Measurements from ENCODE around the gene C20orf96. TPM values are rescaled to one million over a fixed set of nuclear protein-coding genes. Genes with fewer than 3 reads are reported as not detected.
A peak's percentile ranks its signal among the peaks of the same experiment; 100 is the strongest.
"Not testable (repeated sequence)": the region's sequence is repeated elsewhere in the genome, so short reads cannot be mapped to it uniquely, and the experiment has no call there.

C20orf96 gene, protein sequence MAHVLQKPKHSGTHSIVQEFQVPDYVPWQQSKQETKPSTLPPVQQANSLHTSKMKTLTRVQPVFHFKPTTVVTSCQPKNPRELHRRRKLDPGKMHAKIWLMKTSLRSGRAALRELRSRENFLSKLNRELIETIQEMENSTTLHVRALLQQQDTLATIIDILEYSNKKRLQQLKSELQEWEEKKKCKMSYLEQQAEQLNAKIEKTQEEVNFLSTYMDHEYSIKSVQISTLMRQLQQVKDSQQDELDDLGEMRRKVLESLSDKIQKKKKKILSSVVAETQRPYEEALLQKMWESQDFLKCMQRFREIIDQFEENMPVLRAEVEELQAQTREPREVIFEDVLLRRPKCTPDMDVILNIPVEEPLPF
- 20.7 and 25.7 TPM in 2 replicates for total RNA-seq (2021)
- percentile 60 among the genes with signal in this experiment for Bru-seq, nascent RNA
- percentile 64 among the genes with signal in this experiment for BruChase-seq, experiment 1, labeled RNA remaining after a 2-hour chase
- percentile 72 among the genes with signal in this experiment for BruChase-seq, experiment 2, labeled RNA remaining after a 6-hour chase
- long read RNA-seq, transcript C20orf96-202 (9 exons, 1,420 nt) = major isoform, 13 of 51 reads
- long read RNA-seq, partial matches to known transcripts = 12 of 51 reads
- long read RNA-seq, other reads (novel, unspliced or antisense) = 23 of 51 reads

- H3K9me2 ChIP-seq (ENCODE audit: insufficient read depth) = no peaks in the 10 kb centered on the region
- intact Hi-C loops (cut with micrococcal nuclease; ENCODE audit: unreplicated experiment) = loop anchor here (1.0 kb wide), 2 partner anchors 8 to 34 kb away; no protein-coding TSS in a partner anchor
- ChIA-PET CTCF (no interaction called here), POLR2A (ENCODE audit: unreplicated experiment) (no interaction called here)
- no peaks in the 10 kb centered on the region for H4K20me1 ChIP-seq (ENCODE audit: insufficient read depth)
- H3K79me2 ChIP-seq (ENCODE audit: low read depth) = no peaks in the 10 kb centered on the region
- H3K4me1 ChIP-seq (replicated peaks; ENCODE audit: insufficient read depth) = peaks cover 7% of the 10 kb centered on the region
- peak within 1 kb of the TSS; percentile 91 for H3K4me2 ChIP-seq
- peak within 1 kb of the TSS; percentile 96 for H3K4me3 ChIP-seq
- peaks cover 2% of the 10 kb centered on the region; the same call in 1 of the 2 replicates for H3F3A ChIP-seq (ENCODE audit: insufficient read depth, low read depth)
- no peaks in the 10 kb centered on the region for H3K36me3 ChIP-seq (ENCODE audit: low read depth)
- no peak for TF ChIP-seq EZH2 (IDR thresholded peaks at IDR 0.05; ENCODE audit: low read depth)
- TF ChIP-seq, protein P1, sequence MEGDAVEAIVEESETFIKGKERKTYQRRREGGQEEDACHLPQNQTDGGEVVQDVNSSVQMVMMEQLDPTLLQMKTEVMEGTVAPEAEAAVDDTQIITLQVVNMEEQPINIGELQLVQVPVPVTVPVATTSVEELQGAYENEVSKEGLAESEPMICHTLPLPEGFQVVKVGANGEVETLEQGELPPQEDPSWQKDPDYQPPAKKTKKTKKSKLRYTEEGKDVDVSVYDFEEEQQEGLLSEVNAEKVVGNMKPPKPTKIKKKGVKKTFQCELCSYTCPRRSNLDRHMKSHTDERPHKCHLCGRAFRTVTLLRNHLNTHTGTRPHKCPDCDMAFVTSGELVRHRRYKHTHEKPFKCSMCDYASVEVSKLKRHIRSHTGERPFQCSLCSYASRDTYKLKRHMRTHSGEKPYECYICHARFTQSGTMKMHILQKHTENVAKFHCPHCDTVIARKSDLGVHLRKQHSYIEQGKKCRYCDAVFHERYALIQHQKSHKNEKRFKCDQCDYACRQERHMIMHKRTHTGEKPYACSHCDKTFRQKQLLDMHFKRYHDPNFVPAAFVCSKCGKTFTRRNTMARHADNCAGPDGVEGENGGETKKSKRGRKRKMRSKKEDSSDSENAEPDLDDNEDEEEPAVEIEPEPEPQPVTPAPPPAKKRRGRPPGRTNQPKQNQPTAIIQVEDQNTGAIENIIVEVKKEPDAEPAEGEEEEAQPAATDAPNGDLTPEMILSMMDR (conservative IDR thresholded peaks at IDR 0.05) = peak; percentile 58; the same call in 1 of the 2 replicates
- peak within 1 kb of the TSS; percentile 98 for H2AFZ ChIP-seq
- BruUV-seq (replicated peaks) = TSS peak; percentile 57
- no peaks in the 10 kb centered on the region for H3K27me3 ChIP-seq (ENCODE audit: insufficient read depth, low read depth)
- peak within 1 kb of the TSS; percentile 53 for H3K27ac ChIP-seq
- DNase-seq = peak; percentile 90 to 93
- H3K9me3 ChIP-seq (ENCODE audit: insufficient read depth, low read depth) = no peaks in the 10 kb centered on the region
These were observed at the start of gene C20orf96 for GRCh38 chr20:290084-290831. C20orf96 (minus strand) TSS chr20:290750; CDS start chr20:290610, 140 bp downstream.

DNA sequence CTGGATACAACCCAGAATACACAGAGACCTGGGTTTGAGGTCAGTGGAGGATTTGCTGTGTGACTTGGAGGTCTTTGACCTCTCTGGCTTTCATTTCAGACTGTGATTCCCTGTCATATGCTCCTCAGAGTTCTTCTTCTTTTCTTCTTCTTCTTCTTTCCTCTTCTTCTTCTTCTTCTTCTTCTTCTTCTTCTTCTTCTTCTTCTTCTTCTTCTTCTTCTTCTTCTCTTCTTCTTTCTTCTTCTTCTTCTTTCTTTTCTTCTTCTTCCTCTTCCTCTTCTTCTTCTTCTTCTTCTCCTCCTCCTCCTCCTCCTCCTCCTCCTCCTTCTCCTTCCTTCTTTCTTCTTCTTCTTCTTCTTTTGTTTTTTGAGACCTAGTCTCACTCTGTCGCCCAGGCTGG lies 45.5 kb upstream of the C20orf96 start:
- H4K20me1 ChIP-seq (ENCODE audit: insufficient read depth); POLR2A ChIA-PET (ENCODE audit: unreplicated experiment); H3K4me2 ChIP-seq; H3K4me1 ChIP-seq (replicated peaks; ENCODE audit: insufficient read depth); CTCF ChIA-PET; H3K27me3 ChIP-seq (ENCODE audit: insufficient read depth, low read depth); H3K27ac ChIP-seq; H3K4me3 ChIP-seq; H3F3A ChIP-seq (ENCODE audit: insufficient read depth, low read depth); H3K79me2 ChIP-seq (ENCODE audit: low read depth); H3K9me3 ChIP-seq (ENCODE audit: insufficient read depth, low read depth); BruUV-seq (replicated peaks); DNase-seq; H3K9me2 ChIP-seq (ENCODE audit: insufficient read depth); H3K36me3 ChIP-seq (ENCODE audit: low read depth); H2AFZ ChIP-seq: not testable (repeated sequence)
- intact Hi-C loops (cut with micrococcal nuclease; ENCODE audit: unreplicated experiment) = loop anchor here (10.0 kb wide), 1 partner anchor 81 kb away; the partner anchor contains the start of gene DEFB132

DNA sequence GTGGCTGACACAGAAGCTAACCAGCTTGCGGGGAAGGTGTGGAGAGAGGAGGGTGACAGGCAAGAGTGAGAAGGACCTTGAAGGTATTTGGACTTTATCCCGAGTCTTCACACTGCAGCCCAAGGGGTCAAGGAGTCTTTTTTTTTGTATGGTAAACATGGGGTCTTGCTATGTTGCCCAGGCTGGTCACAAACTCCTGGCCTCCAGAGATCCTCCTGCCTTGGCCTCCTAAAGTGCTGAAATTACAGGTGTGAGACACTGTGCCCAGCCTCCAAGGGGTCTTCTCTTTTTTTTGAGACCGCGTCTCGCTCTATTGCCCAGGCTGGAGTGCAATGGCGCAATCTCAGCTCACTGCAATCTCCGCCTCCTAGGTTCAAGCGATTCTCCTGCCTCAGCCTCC lies 44.0 kb upstream of the C20orf96 start:
- no peak for TF ChIP-seq EZH2 (IDR thresholded peaks at IDR 0.05; ENCODE audit: low read depth)
- TF ChIP-seq, protein P1 (conservative IDR thresholded peaks at IDR 0.05) = no peak
- ChIA-PET CTCF (no interaction called here), POLR2A (ENCODE audit: unreplicated experiment) (no interaction called here)
- 0 out of 2 replicates have a peak, but pooled peaks cover 3% of the 10 kb centered on the region for H3K4me1 ChIP-seq (replicated peaks; ENCODE audit: insufficient read depth)
- no peaks in the 10 kb centered on the region for H3K9me3 ChIP-seq (ENCODE audit: insufficient read depth, low read depth)
- H3K36me3 ChIP-seq (ENCODE audit: low read depth) = no peaks in the 10 kb centered on the region
- DNase-seq = no peak
- peaks cover 14% of the 10 kb centered on the region for H4K20me1 ChIP-seq (ENCODE audit: insufficient read depth)
- H3K4me3 ChIP-seq = no peak overlapping the region
- intact Hi-C loops (cut with micrococcal nuclease; ENCODE audit: unreplicated experiment) = loop anchor here (10.0 kb wide), 1 partner anchor 80 kb away; the partner anchor contains the start of gene DEFB132
- no peaks in the 10 kb centered on the region for H3K27me3 ChIP-seq (ENCODE audit: insufficient read depth, low read depth)
- no peaks in the 10 kb centered on the region for H3K79me2 ChIP-seq (ENCODE audit: low read depth)
- H3K9me2 ChIP-seq (ENCODE audit: insufficient read depth) = no peaks in the 10 kb centered on the region
- BruUV-seq (replicated peaks) = no TSS peak
- no peak overlapping the region for H3K4me2 ChIP-seq
- no peak overlapping the region for H3K27ac ChIP-seq
- H3F3A ChIP-seq (ENCODE audit: insufficient read depth, low read depth) = peaks cover 11% of the 10 kb centered on the region; the same call in 1 of the 2 replicates
- H2AFZ ChIP-seq = no peak overlapping the region

Measured in PC-9 (cell line).